Kidney epithelial cell (primary cell): ENCODE results near the gene LMOD1. TPM values are rescaled to one million over a fixed set of nuclear protein-coding genes. Genes with fewer than 3 reads are reported as not detected.

Source experiments
- DNase-seq: peaks from one replicate; pipeline ENCODE4 v3.0.0-alpha.2; 2010; ENCODE audit warnings: low read depth
- H3K27me3 ChIP-seq: 2 replicates; pipeline ENCODE4 v1.6.0; 2011; ENCODE audit warnings: low read length; ENCODE audit not compliant: control insufficient read depth, insufficient read depth
- H3K36me3 ChIP-seq: 2 replicates; pipeline ENCODE4 v1.5.1; 2011; ENCODE audit warnings: low read length; ENCODE audit not compliant: control insufficient read depth, insufficient read depth
- H3K4me3 ChIP-seq: 2 replicates; pipeline ENCODE4 v1.5.1; 2011; ENCODE audit warnings: low read depth, mild to moderate bottlenecking, control low read depth, low read length
- total RNA-seq: library from RNA; depleted of rRNA; stranded (reverse); fragments of >200 nt; gene quantifications from 2 replicates; pipeline ENCODE4 v1.2.3, GENCODE V29; 2015
- TF ChIP-seq, protein P1 (sequence below): IDR thresholded peaks from 2 replicates; pipeline ENCODE4 v1.5.1; 2011; ENCODE audit warnings: mild to moderate bottlenecking, moderate library complexity, low read length, control low read depth, inconsistent platforms; ENCODE audit not compliant: insufficient read depth, poor library complexity, severe bottlenecking

The LMOD1 gene
- total RNA-seq, 1 donor from 2014 or later, result under 0.01 TPM

- H3K27me3 ChIP-seq, result no peaks in the 10 kb centered on the region
- no peak overlapping the region for H3K4me3 ChIP-seq
- no peak for DNase-seq
- TF ChIP-seq, protein P1, sequence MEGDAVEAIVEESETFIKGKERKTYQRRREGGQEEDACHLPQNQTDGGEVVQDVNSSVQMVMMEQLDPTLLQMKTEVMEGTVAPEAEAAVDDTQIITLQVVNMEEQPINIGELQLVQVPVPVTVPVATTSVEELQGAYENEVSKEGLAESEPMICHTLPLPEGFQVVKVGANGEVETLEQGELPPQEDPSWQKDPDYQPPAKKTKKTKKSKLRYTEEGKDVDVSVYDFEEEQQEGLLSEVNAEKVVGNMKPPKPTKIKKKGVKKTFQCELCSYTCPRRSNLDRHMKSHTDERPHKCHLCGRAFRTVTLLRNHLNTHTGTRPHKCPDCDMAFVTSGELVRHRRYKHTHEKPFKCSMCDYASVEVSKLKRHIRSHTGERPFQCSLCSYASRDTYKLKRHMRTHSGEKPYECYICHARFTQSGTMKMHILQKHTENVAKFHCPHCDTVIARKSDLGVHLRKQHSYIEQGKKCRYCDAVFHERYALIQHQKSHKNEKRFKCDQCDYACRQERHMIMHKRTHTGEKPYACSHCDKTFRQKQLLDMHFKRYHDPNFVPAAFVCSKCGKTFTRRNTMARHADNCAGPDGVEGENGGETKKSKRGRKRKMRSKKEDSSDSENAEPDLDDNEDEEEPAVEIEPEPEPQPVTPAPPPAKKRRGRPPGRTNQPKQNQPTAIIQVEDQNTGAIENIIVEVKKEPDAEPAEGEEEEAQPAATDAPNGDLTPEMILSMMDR, result no peak
- no peaks in the 10 kb centered on the region for H3K36me3 ChIP-seq
These were observed 63.1 kb downstream of the LMOD1 start for GRCh38 chr1:201883266-201883665.

GRCh38 chr1:201882665-201883132 is 63.6 kb downstream of the LMOD1 start:
- Histone ChIP-seq H3K4me3 (no peak overlapping the region), H3K27me3 (no peaks in the 10 kb centered on the region), H3K36me3 (no peaks in the 10 kb centered on the region)
- TF ChIP-seq, protein P1, result no peak
- no peak for DNase-seq

GRCh38 chr1:201881617-201882016 is 64.7 kb downstream of the LMOD1 start:
- DNase-seq, result no peak
- TF ChIP-seq, protein P1, result no peak
- no peak overlapping the region for H3K4me3 ChIP-seq

GRCh38 chr1:201880928-201881571 is 65.3 kb downstream of the LMOD1 start:
- Histone ChIP-seq H3K27me3 (no peaks in the 10 kb centered on the region), H3K36me3 (no peaks in the 10 kb centered on the region), H3K4me3 (no peak overlapping the region)
- TF ChIP-seq, protein P1, result no peak
- DNase-seq, result no peak

More at GRCh38 chr1:201881617-201882016, 64.7 kb downstream of the LMOD1 start:
- H3K36me3 ChIP-seq, result no peaks in the 10 kb centered on the region
- no peaks in the 10 kb centered on the region for H3K27me3 ChIP-seq

DNA sequence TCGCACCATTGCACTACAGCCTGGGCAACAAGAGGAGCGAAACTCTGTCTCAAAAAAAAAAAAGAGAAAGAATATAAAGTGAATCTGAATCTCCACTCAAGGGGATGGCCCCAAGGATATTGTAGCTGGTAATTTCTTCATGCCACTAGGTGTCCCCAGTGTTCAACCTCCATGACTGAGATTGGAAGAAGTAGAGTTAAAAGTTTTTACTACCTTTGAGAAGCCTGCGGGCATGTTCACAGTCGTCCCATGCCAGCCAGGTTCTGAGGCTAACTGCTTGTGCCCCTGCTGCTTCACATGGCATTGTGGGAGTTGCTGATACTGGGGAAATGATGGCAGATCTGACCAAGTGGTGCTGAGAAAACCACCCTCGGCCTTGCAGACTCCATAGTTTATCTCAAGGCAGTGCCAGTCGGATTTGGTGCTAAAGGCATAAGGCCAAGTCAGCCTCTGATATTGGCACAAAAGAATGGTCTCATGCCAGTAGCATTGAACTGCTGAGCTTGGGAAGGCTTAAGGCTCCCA is 68.4 kb downstream of the LMOD1 start:
- DNase-seq, result no peak
- TF ChIP-seq, protein P1, result peak; percentile 64
- Histone ChIP-seq H3K36me3 (peaks cover 2% of the 10 kb centered on the region), H3K27me3 (no peaks in the 10 kb centered on the region), H3K4me3 (no peak overlapping the region)
